Neural crest cell (in vitro differentiated cells): ENCODE results near the gene BNIP1. TPM values are rescaled to one million over a fixed set of nuclear protein-coding genes. Genes with fewer than 3 reads are reported as not detected.

Experiments
- DNase-seq: peaks from one replicate; pipeline ENCODE4 v3.0.0; 2021; ENCODE audit warnings: low read depth, mixed read lengths, low spot score
- H3K27ac Mint-ChIP-seq: one replicate; pipeline ENCODE4 v1.8.0; 2021; ENCODE audit warnings: mild to moderate bottlenecking, mixed read lengths; ENCODE audit not compliant: unreplicated experiment
- H3K27me3 Mint-ChIP-seq: 2 replicates; pipeline ENCODE4 v1.8.0; 2021; ENCODE audit warnings: low read depth, mild to moderate bottlenecking, mixed read lengths
- H3K36me3 Mint-ChIP-seq: 2 replicates; pipeline ENCODE4 v1.8.0; 2021; ENCODE audit warnings: low read depth, mild to moderate bottlenecking, mixed read lengths
- H3K4me1 Mint-ChIP-seq: 2 replicates; pipeline ENCODE4 v1.8.0; 2021; ENCODE audit warnings: mixed read lengths
- H3K4me3 Mint-ChIP-seq: one replicate; pipeline ENCODE4 v1.8.0; 2021; ENCODE audit warnings: mild to moderate bottlenecking, mixed read lengths
- H3K9me3 Mint-ChIP-seq: 2 replicates; pipeline ENCODE4 v1.8.0; 2021; ENCODE audit warnings: mixed read lengths
- total RNA-seq: library from RNA; stranded (reverse); gene quantifications from 2 replicates; pipeline ENCODE4 v1.2.1, GENCODE V29; 2021
- TF ChIP-seq, protein P1 (sequence below): fragments of 200-600 bp; sonication (generic); conservative IDR thresholded peaks from 2 replicates; pipeline ENCODE4 v1.5.0; 2021; ENCODE audit warnings: antibody characterized with exemption, mild to moderate bottlenecking

BNIP1 gene
- total RNA-seq, 1 donor from 2014 or later = 14.6 TPM

DNA sequence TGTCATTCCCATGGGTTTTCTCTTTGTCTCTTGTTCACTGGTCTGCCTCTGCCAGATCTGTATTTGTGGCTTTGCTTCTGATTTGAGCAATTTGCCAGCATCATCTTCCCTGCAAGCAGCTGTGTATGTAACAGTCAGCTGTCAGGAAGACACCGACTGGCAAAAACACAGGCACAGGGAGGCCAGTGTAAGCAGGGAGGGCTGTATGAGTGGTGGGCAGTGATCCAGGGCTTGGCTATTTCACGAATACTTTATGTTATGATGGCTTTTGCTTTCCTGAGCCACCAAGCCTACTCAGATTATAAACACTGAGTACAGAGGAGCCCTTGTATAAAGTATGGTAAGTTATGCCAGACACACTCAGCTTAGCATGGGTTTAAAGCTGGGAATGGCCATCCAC lies 11.6 kb downstream of the BNIP1 start:
- H3K9me3 Mint-ChIP-seq = no peaks in the 10 kb centered on the region
- TF ChIP-seq, protein P1, sequence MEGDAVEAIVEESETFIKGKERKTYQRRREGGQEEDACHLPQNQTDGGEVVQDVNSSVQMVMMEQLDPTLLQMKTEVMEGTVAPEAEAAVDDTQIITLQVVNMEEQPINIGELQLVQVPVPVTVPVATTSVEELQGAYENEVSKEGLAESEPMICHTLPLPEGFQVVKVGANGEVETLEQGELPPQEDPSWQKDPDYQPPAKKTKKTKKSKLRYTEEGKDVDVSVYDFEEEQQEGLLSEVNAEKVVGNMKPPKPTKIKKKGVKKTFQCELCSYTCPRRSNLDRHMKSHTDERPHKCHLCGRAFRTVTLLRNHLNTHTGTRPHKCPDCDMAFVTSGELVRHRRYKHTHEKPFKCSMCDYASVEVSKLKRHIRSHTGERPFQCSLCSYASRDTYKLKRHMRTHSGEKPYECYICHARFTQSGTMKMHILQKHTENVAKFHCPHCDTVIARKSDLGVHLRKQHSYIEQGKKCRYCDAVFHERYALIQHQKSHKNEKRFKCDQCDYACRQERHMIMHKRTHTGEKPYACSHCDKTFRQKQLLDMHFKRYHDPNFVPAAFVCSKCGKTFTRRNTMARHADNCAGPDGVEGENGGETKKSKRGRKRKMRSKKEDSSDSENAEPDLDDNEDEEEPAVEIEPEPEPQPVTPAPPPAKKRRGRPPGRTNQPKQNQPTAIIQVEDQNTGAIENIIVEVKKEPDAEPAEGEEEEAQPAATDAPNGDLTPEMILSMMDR = no peak
- no peak overlapping the region for H3K27ac Mint-ChIP-seq
- no peaks in the 10 kb centered on the region for H3K27me3 Mint-ChIP-seq
- H3K4me1 Mint-ChIP-seq = no peaks in the 10 kb centered on the region
- no peak overlapping the region for H3K4me3 Mint-ChIP-seq
- no peaks in the 10 kb centered on the region for H3K36me3 Mint-ChIP-seq
- no peak for DNase-seq

DNA sequence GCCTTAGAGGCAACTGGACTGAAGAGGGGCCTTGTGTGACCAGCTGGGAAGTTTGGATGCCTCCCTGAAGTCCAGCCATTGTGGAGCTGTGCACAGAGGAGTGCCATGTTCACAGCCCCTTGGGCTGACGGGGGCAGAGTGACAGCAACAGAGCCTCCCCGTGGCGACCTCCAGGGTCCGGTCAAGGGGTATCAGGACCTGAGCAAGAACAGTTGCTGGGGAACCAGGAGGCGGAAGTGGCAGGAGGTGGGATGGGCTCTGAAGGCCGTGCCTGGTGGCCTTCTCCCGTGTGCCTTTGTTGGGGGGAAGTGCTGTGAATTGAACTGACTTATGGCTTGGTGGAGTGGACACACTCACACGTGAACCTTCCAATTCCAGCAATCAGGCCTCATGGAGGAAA lies 14.0 kb downstream of the BNIP1 start:
- no peaks in the 10 kb centered on the region for H3K27me3 Mint-ChIP-seq
- H3K27ac Mint-ChIP-seq = no peak overlapping the region
- no peak overlapping the region for H3K4me3 Mint-ChIP-seq
- no peaks in the 10 kb centered on the region for H3K36me3 Mint-ChIP-seq
- TF ChIP-seq, protein P1 = no peak
- DNase-seq = no peak
- no peaks in the 10 kb centered on the region for H3K4me1 Mint-ChIP-seq
- H3K9me3 Mint-ChIP-seq = no peaks in the 10 kb centered on the region

DNA sequence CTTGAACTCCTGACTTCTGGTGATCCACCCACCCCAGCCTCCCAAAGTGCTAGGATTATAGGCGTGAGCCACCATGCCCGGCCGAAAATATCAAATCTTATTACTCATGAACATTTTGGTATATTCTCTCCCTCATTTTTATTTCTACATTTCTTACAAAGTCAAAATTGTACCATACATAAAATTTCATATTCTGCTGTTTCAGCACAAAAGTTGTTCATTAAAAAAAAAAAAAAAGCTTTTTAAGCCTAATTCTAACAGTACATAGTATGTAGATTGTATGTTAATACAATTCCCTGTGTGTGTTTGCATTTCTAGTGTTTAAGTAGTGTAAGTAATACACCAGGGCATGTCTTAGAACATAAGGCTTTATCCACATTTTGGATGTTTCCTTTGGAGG lies 14.9 kb downstream of the BNIP1 start:
- H3K27ac Mint-ChIP-seq = no peak overlapping the region
- H3K27me3 Mint-ChIP-seq = no peaks in the 10 kb centered on the region
- no peak overlapping the region for H3K4me3 Mint-ChIP-seq
- TF ChIP-seq, protein P1 = no peak
- no peaks in the 10 kb centered on the region for H3K36me3 Mint-ChIP-seq
- no peaks in the 10 kb centered on the region for H3K4me1 Mint-ChIP-seq
- H3K9me3 Mint-ChIP-seq = no peaks in the 10 kb centered on the region
- no peak for DNase-seq

DNA sequence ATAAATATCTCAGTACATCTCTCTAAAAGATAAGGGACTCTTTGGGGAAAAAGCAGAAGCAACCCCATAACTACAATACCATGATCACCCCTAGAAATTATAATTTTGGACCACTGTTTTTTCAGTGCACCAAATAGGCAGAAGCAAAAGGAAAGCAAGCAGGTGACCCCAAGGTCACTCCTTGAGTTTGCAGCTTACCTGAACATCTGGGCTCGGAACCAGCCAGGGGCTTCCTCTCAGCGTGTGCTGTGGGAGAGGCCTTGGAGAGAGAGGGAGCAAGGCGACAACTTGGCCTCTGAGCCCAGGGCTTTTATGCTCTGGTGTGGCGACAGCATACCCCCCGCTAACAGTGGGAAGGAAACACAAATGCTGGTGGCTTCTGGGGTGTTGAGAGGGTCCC lies 16.8 kb downstream of the BNIP1 start:
- H3K4me3 Mint-ChIP-seq = no peak overlapping the region

DNA sequence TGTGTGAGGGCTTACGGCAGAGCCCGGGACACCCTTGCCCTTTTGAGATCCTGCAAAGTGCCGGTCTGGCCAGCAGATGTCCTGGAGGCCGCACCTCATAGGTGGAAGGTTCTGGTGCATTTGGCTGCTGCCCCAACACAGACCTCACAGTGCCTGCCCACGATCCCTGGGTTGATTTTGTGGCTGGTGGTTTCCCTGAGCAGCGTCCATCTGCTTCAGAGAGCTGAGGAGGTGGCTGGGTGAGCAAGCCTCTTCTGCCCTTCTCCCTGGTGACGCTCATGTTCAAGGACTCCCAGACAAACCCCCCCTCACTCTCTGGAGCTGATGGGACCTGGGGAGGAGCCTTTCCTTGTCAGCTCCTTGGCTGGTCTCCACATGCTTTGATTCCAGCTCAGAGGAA lies 18.9 kb downstream of the BNIP1 start:
- no peak overlapping the region for H3K4me3 Mint-ChIP-seq
- H3K27me3 Mint-ChIP-seq = peaks cover 2% of the 10 kb centered on the region
- H3K36me3 Mint-ChIP-seq = no peaks in the 10 kb centered on the region
- DNase-seq = no peak
- H3K27ac Mint-ChIP-seq = no peak overlapping the region
- no peaks in the 10 kb centered on the region for H3K9me3 Mint-ChIP-seq
- H3K4me1 Mint-ChIP-seq = no peaks in the 10 kb centered on the region
- TF ChIP-seq, protein P1 = no peak

More for the DNA sequence above, 16.8 kb downstream of the BNIP1 start:
- H3K27ac Mint-ChIP-seq = no peak overlapping the region
- TF ChIP-seq, protein P1 = no peak
- H3K9me3 Mint-ChIP-seq = no peaks in the 10 kb centered on the region
- no peak for DNase-seq
- H3K36me3 Mint-ChIP-seq = no peaks in the 10 kb centered on the region
- no peaks in the 10 kb centered on the region for H3K27me3 Mint-ChIP-seq
- no peaks in the 10 kb centered on the region for H3K4me1 Mint-ChIP-seq
